ENCODE data around the gene ACTC1.

DNA sequence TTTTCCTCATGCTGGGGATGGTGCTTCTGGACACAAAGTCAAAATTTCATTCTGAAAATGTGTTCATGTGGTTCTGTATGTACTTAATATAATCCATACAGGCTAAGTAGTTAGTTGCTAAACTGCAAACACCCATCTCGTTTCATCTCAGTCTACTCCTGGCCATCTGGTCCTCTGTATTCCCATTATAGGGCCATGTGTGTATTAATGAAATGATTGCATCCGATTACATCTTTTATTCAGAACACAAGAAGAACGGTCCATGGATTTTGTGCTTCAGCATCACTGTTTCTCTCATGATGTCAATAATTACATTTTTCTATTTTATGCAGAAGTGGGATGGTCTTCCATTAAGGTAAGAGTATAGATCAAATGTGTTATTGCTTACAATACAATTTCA, 34.4 kb downstream of the ACTC1 start:
- TF ChIP-seq POLR2AphosphoS5 (IDR thresholded peaks at IDR 0.05; ENCODE audit: low read depth, low read length) (no peak), POLR2A (IDR thresholded peaks at IDR 0.05; ENCODE audit: low read depth, low read length) (no peak)
